DOHH2 (cell line): ENCODE data around the gene BRD8.

Experiments used
- EZH2phosphoT487 ChIP-seq: fragments of 200-600 bp; sonication (generic); IDR thresholded peaks from 2 replicates; pipeline ENCODE4 v1.6.1; 2017; ENCODE audit warnings: borderline replicate concordance, mild to moderate bottlenecking, antibody characterized with exemption, low read length, moderate library complexity, mixed read lengths
- TF ChIP-seq, protein P1 (sequence below): fragments of 200-600 bp; sonication (generic); IDR thresholded peaks from one replicate; pipeline ENCODE4 v1.5.1; 2014; ENCODE audit warnings: antibody characterized with exemption, mild to moderate bottlenecking, low read depth, low read length; ENCODE audit not compliant: poor library complexity, severe bottlenecking

DNA sequence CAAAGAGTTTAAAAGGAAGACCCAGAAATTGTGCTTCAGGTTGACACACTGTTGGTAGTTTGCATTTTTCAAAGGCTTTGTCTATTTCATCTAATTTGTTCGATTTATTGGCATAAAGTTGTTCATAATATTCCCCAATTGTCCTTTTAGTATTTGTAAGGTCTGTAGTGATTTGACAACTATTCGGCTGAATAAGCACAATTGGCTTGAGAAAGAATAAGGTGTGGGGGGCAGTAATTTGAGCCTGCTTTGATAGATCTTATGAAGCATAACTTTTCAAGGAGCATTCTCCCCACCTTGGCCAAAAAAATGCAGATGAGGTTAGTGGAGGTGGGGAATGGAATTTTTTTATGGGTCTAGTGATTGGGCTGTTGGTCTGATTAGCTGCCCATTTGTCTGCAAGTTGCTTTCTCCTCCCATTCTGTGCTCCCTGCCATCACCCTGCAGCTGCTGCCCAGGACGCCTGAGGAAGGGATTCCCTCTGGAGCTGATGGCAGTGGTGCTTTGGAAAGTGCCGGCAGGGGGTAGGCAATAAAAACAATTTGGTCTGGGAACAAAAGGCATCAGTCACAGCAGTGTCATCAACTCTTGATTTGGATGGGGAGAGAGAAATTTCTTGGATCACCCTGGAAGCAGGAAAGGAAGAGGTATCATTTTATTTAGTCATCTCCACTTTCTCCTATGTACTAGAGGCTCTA, 68.0 kb downstream of the BRD8 start:
- TF ChIP-seq, protein P1, sequence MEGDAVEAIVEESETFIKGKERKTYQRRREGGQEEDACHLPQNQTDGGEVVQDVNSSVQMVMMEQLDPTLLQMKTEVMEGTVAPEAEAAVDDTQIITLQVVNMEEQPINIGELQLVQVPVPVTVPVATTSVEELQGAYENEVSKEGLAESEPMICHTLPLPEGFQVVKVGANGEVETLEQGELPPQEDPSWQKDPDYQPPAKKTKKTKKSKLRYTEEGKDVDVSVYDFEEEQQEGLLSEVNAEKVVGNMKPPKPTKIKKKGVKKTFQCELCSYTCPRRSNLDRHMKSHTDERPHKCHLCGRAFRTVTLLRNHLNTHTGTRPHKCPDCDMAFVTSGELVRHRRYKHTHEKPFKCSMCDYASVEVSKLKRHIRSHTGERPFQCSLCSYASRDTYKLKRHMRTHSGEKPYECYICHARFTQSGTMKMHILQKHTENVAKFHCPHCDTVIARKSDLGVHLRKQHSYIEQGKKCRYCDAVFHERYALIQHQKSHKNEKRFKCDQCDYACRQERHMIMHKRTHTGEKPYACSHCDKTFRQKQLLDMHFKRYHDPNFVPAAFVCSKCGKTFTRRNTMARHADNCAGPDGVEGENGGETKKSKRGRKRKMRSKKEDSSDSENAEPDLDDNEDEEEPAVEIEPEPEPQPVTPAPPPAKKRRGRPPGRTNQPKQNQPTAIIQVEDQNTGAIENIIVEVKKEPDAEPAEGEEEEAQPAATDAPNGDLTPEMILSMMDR: no peak
- TF ChIP-seq EZH2phosphoT487: no peak
